Measurements from ENCODE around the gene FAM53B.

DNA sequence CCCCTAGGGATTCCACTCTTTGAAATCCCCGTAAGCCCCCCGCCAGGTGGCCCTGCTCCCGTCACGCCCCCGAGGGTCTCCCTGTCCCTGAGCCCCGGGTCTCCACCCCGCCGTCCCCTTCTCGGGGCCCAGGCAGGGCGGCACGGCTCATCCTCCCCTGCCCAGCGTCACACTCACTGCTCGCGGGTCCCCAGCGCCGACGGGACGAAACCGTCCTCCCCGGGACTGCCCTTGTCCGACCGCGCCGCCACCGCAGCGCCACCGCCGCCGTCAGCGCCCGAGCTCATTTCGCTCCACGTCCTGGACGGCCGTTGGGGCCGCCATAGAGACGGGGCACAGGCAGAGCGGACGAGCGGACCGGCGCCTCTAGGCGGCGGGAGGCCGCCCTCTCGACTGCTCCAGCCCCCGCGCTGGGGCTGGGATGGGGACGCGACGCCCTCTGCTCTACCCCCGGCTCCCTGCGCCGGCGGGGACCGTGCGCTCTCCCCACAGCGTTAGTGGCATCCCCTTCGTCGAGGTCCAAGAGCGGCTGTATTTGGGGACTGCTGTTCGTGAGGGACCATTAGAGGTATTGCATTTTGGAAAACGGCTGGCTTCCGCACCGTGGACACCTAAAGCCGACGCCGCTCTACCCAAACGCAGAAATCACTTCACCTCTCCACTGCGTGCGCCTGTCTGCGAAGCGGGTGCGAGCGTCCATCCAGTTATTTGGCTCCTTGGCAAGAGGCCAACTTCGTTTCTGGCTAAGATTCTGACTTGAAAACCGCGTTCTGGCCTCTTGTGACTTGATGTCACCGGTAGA, 47.6 kb upstream of the FAM53B start, which contains the start of gene EEF1AKMT2:
- TF ChIP-seq, protein P1, sequence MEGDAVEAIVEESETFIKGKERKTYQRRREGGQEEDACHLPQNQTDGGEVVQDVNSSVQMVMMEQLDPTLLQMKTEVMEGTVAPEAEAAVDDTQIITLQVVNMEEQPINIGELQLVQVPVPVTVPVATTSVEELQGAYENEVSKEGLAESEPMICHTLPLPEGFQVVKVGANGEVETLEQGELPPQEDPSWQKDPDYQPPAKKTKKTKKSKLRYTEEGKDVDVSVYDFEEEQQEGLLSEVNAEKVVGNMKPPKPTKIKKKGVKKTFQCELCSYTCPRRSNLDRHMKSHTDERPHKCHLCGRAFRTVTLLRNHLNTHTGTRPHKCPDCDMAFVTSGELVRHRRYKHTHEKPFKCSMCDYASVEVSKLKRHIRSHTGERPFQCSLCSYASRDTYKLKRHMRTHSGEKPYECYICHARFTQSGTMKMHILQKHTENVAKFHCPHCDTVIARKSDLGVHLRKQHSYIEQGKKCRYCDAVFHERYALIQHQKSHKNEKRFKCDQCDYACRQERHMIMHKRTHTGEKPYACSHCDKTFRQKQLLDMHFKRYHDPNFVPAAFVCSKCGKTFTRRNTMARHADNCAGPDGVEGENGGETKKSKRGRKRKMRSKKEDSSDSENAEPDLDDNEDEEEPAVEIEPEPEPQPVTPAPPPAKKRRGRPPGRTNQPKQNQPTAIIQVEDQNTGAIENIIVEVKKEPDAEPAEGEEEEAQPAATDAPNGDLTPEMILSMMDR (IDR thresholded peaks at IDR 0.05): peak; percentile 42 to 70 (median 60)
- TF ChIP-seq POLR2A (IDR thresholded peaks at IDR 0.05): peak; percentile 75 to 88 (median 85)

All from body of pancreas (tissue), 4 donors.